RCC 7860 (cell line): ENCODE results near the gene NPTX1.

Source experiments
- DNase-seq: peaks from one replicate; pipeline ENCODE4 v3.0.0-alpha.2; 2015; ENCODE audit warnings: low spot score
- FAIRE-seq: peaks from 2 replicates; lab custom pipeline; 2012; peaks lifted over from hg19 to GRCh38; lab: Jason Lieb, UNC

Gene NPTX1

GRCh38 chr17:80504686-80505413 is 28.4 kb upstream of the NPTX1 start:
- peak; percentile 33 for DNase-seq
- no peak for FAIRE-seq

- DNase-seq (no peak), FAIRE-seq (no peak)
Observed at GRCh38 chr17:80503921-80504320, 27.5 kb upstream of the NPTX1 start.

GRCh38 chr17:80503031-80503430 is 26.6 kb upstream of the NPTX1 start:
- FAIRE-seq: no peak
- no peak for DNase-seq

GRCh38 chr17:80502578-80502877 is 26.1 kb upstream of the NPTX1 start:
- DNase-seq (no peak), FAIRE-seq (no peak)

GRCh38 chr17:80501741-80502577 is 25.6 kb upstream of the NPTX1 start:
- FAIRE-seq: no peak
- DNase-seq: peak; percentile 31

GRCh38 chr17:80499961-80500665 is 23.7 kb upstream of the NPTX1 start:
- no peak for DNase-seq
- FAIRE-seq: no peak

GRCh38 chr17:80499560-80499959 is 23.2 kb upstream of the NPTX1 start:
- FAIRE-seq (no peak), DNase-seq (no peak)

GRCh38 chr17:80498920-80499410 is 22.6 kb upstream of the NPTX1 start:
- no peak for FAIRE-seq
- no peak for DNase-seq

- no peak for DNase-seq
Observed at GRCh38 chr17:80498242-80498919, 22.0 kb upstream of the NPTX1 start.

GRCh38 chr17:80497726-80498241 is 21.4 kb upstream of the NPTX1 start:
- FAIRE-seq (no peak), DNase-seq (no peak)

More at GRCh38 chr17:80498242-80498919, 22.0 kb upstream of the NPTX1 start:
- FAIRE-seq: no peak

- no peak for FAIRE-seq
Observed at GRCh38 chr17:80494547-80494946, 18.1 kb upstream of the NPTX1 start.

GRCh38 chr17:80492343-80493136 is 16.1 kb upstream of the NPTX1 start:
- FAIRE-seq (no peak), DNase-seq (no peak)

More at GRCh38 chr17:80494547-80494946, 18.1 kb upstream of the NPTX1 start:
- no peak for DNase-seq

GRCh38 chr17:80491478-80492342 is 15.3 kb upstream of the NPTX1 start:
- no peak for FAIRE-seq

GRCh38 chr17:80487511-80487910 is 11.1 kb upstream of the NPTX1 start:
- FAIRE-seq: no peak
- DNase-seq: no peak

More at GRCh38 chr17:80491478-80492342, 15.3 kb upstream of the NPTX1 start:
- DNase-seq: peak; percentile 19

GRCh38 chr17:80486692-80487091 is 10.3 kb upstream of the NPTX1 start:
- no peak for FAIRE-seq
- DNase-seq: no peak

GRCh38 chr17:80485846-80486245 is 9.4 kb upstream of the NPTX1 start:
- DNase-seq (no peak), FAIRE-seq (no peak)

- no peak for FAIRE-seq
- DNase-seq: no peak
Observed at GRCh38 chr17:80482555-80483308, 6.3 kb upstream of the NPTX1 start.

- FAIRE-seq (no peak), DNase-seq (no peak)
Observed at GRCh38 chr17:80482058-80482318, 5.6 kb upstream of the NPTX1 start.
